ENCODE measurements around the gene SLC4A5. TPM values are rescaled to one million over a fixed set of nuclear protein-coding genes. Genes with fewer than 3 reads are reported as not detected.
A peak's percentile ranks its signal among the peaks of the same experiment; 100 is the strongest.
"Not testable (repeated sequence)": the region's sequence is repeated elsewhere in the genome, so short reads cannot be mapped to it uniquely, and the experiment has no call there.

Gene SLC4A5
- total RNA-seq, 1 donor from 2014 or later, result 0.89 TPM

DNA sequence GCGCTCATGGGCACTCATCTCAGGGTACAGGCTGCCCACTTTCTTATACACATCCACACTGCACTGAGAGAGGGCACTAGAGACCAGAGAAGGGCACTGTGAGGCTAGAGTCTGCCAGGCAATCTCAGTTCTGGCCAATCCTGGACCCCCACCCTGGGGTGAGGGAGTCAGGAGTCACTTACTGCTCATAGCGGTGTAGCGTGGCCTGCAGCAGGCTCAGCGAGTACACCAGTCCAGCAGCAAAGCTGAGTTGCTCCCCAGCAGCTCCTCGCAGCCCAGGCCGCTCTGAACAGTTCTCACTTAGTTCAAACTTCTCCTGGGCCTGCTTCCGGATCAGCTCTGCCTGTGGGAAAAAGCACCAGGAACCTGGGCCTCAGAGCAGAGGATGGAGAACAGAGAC, 24.6 kb upstream of the SLC4A5 start:
- DNase-seq (ENCODE audit: low read depth), result no peak

- DNase-seq (ENCODE audit: low read depth), result no peak
Measured at GRCh38 chr2:74366036-74366435, 22.8 kb upstream of the SLC4A5 start.

DNA sequence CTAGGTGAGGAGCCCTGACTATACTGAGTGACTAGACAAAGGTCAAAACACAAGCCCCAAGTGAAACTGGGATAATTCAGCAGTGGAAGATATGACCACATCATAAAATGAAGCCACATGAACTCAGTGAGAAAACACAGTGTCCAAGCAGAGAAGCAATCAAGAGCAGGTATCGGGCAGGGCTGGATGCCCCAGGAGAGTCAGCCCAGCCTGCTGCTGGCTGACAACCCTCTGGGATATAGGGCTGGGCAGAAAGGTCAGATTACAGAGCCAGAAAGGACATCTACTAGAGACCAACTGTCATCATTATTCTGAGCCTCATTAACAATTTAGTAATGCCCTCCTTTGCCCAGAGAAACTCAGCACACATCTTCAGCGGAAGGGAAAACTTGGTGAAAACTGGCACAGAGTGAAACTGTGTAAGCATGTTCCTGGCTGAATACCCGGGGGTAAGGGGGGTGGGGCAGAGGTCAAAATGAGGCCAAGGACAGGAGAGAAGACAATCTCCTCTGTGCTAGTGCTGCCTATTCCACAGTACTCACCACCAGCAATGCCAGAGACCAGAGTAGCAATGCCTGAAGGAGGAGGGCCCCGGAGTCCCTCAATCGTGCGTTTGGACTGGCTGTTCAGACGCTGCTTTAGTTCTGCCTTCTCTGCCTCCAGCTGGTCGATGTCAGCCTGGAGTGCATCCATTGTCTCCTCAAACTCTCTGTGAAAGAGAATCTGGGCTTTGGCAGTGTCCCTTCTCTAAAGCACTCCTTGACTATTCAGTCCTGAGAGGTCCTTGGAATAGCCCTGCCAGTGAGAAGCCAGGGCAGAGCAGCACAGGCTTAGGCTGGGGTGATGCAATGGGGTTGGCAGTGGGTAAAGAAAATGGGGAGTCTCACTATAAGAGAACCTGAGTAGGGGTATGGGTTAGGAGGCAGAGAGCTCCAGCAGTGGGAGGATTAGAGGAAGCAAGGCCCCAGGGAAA, 21.6 kb upstream of the SLC4A5 start:
- DNase-seq (ENCODE audit: low read depth), result no peak

GRCh38 chr2:74361327-74361726, 18.1 kb upstream of the SLC4A5 start:
- no peak for DNase-seq (ENCODE audit: low read depth)

DNA sequence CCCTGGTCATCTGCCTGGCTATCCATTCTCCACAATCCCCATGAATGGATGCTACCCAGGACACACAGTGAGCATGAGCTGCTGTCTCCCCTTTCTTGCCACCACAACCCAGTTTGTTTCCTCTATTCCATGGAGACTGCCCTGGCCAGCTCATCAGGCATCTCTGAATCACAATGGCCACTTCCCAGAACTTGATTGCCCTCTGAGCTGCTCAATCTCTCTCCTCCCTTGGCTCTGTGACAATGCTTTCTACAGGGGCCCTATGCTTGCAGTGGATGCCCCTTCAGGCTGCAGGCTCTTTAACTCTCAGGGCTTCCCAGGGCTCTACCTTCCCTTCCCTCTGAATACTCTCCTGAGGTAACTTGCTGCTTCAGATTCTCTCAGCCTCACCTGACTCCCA, 14.4 kb upstream of the SLC4A5 start:
- no peak for DNase-seq (ENCODE audit: low read depth)

- no peak for DNase-seq (ENCODE audit: low read depth)
Measured at GRCh38 chr2:74349889-74350288, 6.7 kb upstream of the SLC4A5 start.

- DNase-seq (ENCODE audit: low read depth), result no peak
Measured at GRCh38 chr2:74347742-74348141, 4.5 kb upstream of the SLC4A5 start.

DNA sequence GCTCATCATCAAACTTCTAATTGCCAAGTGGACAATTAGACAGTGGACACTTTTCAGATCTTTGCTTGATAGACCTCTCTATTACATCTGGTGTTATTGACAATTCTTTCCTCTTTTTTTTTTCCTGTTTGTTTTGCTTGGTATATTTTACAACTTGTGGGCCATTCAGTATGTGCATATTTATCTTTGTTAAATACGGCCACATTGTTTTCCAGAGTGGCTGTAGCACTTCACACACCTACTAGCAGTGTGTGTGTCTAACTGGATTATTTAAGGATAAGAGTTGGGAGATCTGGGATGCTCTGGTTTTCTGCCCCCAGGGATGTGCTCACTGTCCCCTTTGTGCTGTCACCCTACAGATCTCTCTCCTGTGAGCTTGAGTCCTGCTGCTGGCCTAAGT, 4.1 kb upstream of the SLC4A5 start:
- no peak for DNase-seq (ENCODE audit: low read depth)

DNA sequence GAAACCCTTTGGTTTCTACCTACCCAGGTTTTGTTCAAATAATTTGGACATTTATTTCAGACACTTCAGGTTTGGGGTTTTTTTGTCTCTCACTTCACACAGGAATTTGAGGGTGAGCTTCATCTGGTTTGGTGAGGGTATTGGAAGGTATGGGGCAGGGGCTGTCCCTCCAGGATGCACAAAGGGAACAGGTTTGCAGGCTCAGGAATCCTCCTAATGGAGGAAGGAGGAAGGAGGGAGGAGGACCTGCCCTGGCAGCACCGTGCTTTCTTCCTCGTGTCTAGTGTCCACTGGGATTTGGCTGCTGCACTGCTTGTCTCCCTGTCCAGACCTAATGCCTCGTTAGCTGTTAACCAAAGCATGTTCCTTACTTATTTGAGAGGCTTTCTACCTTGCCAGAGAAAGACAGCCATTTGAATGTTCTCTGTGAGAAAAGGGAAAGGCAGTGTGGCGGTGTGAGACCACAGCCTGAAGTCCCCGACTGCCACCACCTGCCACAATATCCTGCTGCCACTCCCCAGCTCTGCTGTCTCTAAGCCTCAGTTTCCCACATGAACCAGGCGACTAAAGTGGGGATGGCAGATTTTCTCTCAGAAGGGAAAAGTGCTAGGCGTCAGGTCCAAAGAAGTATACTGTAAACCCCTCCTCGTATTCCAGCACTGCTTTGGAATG, 2.2 kb upstream of the SLC4A5 start:
- no peak for DNase-seq (ENCODE audit: low read depth)

- DNase-seq (ENCODE audit: low read depth), result not testable (repeated sequence)
Measured at GRCh38 chr2:74336227-74336626, 7.0 kb downstream of the SLC4A5 start.

- DNase-seq (ENCODE audit: low read depth), result peak; percentile 59
Measured at GRCh38 chr2:74334931-74335333, 8.3 kb downstream of the SLC4A5 start.

- DNase-seq (ENCODE audit: low read depth), result no peak
Measured at GRCh38 chr2:74333896-74334586, 9.2 kb downstream of the SLC4A5 start.

- DNase-seq (ENCODE audit: low read depth), result peak; percentile 38
Measured at GRCh38 chr2:74333175-74333574, 10.0 kb downstream of the SLC4A5 start.

DNA sequence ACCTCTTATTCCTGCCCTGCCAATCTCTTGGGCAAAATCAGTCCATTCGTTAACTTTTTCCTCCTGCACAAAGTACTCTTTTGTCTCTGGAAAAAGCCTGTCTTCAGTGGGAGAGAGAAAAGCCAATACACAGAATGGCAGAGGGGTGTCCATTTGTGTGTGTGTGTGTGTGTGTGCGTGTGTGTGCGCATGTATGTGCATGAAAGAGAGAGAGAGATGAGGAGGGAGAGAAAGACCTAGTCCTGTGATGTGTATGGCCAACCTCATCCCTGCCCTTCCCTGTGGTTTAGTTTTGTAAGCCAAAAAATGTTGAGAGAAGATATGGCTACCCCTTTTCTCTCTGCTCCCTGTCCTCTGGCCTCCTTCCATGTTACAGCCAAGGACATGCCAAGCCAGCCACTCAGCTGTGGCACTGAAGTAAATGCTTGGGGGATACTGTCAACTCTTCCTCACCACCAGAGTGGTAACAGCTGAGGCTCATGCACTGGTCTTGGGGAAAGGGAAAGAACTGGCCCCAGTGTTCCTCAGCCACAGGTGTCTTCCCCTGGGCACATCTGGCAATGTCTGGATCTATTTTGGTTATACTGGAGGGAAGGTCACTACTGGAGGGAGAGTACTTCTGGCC, 10.6 kb downstream of the SLC4A5 start:
- DNase-seq (ENCODE audit: low read depth), result no peak

- no peak for DNase-seq (ENCODE audit: low read depth)
Measured at GRCh38 chr2:74328573-74328972, 14.6 kb downstream of the SLC4A5 start.

GRCh38 chr2:74328074-74328473, 15.1 kb downstream of the SLC4A5 start:
- no peak for DNase-seq (ENCODE audit: low read depth)

GRCh38 chr2:74327627-74328026, 15.6 kb downstream of the SLC4A5 start:
- no peak for DNase-seq (ENCODE audit: low read depth)

- no peak for DNase-seq (ENCODE audit: low read depth)
Measured at GRCh38 chr2:74327199-74327598, 16.0 kb downstream of the SLC4A5 start.

DNA sequence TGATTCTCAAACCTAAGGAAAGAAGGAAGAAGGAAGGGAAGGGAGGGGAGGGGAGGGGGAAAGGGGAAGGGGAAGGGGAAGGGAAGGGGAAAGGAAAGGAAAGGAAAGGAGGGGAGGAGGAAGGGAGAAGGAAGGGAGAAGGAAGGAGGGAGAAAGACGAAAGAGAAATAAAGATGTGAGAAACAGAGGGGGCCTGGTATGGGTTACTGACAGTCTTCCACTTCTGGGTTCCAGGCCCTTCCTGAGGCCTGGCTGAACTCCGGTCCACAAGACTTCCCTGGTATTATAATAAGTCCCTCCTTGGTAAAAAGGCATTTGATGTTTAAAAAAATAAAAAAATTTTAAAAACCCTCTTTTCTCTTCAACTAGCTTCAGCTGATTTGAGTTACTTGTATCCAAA, 17.4 kb downstream of the SLC4A5 start:
- DNase-seq (ENCODE audit: low read depth), result no peak

- no peak for DNase-seq (ENCODE audit: low read depth)
Measured at GRCh38 chr2:74321737-74322136, 21.5 kb downstream of the SLC4A5 start.

GRCh38 chr2:74317701-74318100, 25.5 kb downstream of the SLC4A5 start:
- no peak for DNase-seq (ENCODE audit: low read depth)
